D721Med (cell line): ENCODE results near the gene PEPD.

Source experiments
- DNase-seq: peaks from one replicate; pipeline ENCODE4 v3.0.0; 2011; ENCODE audit warnings: low spot score; ENCODE audit not compliant: insufficient read length
- FAIRE-seq: peaks from 2 replicates; lab custom pipeline; 2011; peaks lifted over from hg19 to GRCh38; lab: Jason Lieb, UNC
- TF ChIP-seq, protein P1 (sequence below): IDR thresholded peaks from 2 replicates; pipeline ENCODE4 v1.5.1; 2012; ENCODE audit warnings: mild to moderate bottlenecking, control low read depth; ENCODE audit not compliant: insufficient read depth; ENCODE audit errors: missing control alignments

PEPD gene

DNA sequence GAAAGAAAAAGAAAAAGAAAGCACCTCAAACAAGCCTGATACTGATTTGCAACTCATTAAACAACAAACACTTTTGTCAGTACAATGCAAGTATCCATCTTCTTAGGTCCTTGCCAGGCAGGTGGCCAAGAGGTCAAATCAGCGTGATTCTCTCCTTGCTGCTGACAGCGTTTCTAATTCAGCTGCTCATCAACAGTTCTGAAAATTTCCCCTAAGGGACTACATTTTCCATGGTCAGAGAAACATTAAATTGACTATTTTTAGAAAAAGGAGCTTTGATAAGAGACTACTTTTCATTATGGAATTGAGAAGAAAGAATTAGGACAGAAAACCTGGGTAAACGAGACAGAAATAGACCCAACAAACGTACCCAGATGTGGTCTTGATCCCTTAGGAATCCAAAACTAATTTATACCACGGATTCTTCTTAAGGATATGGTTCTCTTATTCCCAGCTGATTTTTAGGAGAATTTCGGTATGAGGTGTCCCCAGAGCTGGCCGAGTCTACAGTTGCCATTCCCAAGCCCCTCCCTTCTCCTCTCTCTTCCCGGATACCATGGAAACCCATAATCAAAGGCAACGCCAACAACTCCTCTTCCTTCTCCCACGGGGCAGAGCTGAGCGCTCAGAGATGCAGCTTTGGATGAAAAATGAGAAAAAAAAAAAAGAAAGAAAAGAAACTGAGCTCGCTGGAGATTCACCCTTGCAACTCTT is 177.6 kb downstream of the PEPD start:
- DNase-seq (no peak), FAIRE-seq (no peak)
- TF ChIP-seq, protein P1, sequence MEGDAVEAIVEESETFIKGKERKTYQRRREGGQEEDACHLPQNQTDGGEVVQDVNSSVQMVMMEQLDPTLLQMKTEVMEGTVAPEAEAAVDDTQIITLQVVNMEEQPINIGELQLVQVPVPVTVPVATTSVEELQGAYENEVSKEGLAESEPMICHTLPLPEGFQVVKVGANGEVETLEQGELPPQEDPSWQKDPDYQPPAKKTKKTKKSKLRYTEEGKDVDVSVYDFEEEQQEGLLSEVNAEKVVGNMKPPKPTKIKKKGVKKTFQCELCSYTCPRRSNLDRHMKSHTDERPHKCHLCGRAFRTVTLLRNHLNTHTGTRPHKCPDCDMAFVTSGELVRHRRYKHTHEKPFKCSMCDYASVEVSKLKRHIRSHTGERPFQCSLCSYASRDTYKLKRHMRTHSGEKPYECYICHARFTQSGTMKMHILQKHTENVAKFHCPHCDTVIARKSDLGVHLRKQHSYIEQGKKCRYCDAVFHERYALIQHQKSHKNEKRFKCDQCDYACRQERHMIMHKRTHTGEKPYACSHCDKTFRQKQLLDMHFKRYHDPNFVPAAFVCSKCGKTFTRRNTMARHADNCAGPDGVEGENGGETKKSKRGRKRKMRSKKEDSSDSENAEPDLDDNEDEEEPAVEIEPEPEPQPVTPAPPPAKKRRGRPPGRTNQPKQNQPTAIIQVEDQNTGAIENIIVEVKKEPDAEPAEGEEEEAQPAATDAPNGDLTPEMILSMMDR, result no peak

DNA sequence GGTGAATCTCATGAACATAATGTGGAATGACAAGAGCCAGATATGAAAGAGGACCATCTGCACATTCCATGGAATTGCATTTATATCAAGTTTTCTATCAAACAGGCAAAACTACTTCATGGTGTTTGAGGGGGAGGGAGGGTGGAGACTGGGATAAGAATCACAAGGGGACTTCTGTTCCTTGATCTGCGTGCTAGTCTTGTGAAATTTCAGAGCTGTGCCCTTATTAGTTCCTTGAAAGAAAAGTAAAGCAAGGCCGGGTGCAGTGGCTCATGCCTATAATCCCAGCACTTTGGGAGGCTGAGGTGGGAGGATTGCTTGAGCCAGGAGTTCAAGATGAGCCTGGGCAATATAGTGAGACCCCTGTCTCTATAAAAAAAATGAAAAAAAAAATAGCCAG is 178.3 kb downstream of the PEPD start:
- FAIRE-seq (no peak), DNase-seq (no peak)
- TF ChIP-seq, protein P1, result no peak

DNA sequence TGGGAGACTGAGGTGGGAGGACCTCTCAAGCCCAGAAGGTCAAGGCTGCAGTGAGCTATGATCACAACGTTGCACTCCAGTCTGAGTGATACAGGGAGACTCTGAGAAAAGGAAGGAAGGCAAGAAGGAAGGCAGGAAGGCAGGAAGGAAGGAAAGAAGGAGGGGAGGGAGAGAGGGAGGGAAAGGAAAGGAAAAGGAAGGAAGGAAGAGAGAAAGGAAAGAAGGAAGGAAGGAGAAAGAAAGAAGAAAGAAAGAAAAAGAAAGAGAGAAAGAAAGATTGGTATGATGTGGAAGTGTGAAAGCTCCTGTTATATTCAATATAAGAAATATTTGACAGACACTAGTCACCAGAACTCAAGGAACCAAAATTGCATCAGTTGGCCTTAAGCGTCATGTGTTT is 180.6 kb downstream of the PEPD start:
- TF ChIP-seq, protein P1, result no peak
- DNase-seq (no peak), FAIRE-seq (no peak)

DNA sequence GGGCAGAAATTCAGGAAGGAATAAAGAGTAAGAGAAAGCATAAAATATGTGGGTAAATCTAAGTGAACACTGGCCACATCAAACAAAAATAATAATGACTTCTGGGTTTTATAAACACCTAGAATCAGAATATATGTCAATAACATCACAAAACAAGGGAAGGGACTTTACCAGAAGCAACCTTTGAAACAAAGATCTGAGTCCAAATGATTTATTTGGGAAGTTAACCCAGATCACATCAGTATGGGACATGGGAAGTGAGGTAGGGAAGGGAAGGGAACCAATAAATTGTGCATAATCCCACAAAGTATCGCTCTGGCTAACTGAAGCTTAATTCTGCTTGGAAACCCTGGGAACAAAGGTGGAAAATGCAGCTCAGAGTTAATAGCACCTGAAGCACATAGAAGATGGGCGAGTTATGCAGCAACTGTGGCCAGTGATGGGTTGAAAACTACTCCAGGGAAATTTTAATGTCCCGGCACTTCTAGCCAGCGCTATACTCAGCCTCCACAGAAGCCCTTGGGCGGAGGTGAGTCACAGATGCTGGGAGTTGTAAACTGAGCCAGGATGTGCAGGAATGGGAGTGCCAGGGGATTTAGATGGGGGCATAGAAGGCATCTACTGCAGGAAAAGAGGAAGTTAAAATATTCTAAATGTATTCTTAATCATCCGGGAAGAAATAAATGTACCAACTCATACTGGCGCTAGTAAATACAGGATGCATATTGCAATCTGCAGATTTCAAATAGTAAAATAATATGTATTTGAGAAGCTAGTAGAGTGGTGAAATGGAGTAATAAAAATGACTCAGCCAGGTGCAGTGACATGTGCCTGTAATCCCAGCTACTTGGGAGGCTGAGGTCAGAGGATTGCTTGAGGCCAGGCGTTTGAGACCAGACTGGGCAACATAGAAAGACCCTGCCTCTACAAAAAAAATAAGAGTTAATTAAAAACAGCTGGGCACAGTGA is 182.3 kb downstream of the PEPD start:
- TF ChIP-seq, protein P1, result no peak
- FAIRE-seq, result no peak
- DNase-seq, result no peak
